ENCODE data around the gene FBXL19.

Gene FBXL19

DNA sequence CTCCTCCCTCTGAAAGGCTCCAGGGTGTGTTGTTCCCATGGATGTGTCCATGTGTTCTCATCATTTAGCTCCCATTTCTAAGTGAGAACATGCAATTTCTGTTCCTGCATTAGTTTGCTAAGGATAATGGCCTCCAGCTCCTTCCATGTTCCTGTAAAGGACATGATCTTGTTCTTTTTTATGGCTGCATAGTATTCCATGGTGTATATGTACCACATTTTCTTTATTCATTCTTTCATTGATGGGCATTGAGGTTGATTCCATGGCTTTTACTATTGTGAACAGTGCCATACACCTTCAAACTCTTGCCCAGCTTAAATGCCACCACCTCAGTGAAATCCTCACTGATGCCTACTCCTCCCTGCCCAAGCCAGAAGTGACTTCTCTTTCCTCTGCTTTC lies 21.0 kb downstream of the FBXL19 start:
- DNase-seq (ENCODE audit: low read depth) = no peak

DNA sequence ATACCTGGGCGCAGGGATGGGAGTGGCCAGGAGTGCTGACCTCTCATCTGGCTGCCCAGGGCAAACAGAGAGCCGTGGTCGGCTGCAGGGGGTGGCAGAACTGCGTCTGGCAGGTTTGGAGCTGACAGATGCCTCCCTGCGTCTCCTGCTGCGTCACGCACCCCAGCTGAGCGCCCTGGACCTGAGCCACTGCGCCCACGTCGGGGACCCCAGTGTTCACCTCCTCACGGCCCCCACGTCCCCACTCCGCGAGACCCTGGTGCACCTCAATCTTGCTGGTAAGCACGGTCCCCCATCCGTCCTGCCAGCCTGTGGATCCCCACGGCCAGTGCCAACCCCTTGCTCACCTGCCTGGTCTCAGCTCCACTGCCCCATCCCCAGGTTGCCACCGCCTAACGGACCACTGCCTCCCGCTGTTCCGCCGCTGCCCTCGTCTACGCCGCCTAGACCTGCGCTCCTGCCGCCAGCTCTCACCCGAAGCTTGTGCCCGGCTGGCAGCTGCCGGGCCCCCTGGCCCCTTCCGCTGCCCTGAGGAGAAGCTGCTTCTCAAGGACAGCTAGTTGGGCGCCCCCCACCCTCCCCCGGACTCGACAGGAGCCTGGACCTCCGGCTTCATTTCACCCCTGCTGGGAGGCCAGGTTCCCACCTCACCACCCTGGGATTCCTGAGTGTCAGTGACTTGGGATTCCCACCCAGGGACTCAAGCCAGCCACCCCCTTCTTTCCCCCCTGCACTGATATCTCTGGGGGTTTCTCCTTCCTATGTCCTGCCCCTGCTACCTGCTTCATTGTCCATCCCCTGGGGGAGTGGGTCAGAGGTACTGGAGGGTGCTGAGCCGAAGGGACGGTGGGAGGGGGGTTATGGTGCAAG lies 23.5 kb downstream of the FBXL19 start:
- no peak for DNase-seq (ENCODE audit: low read depth)

DNA sequence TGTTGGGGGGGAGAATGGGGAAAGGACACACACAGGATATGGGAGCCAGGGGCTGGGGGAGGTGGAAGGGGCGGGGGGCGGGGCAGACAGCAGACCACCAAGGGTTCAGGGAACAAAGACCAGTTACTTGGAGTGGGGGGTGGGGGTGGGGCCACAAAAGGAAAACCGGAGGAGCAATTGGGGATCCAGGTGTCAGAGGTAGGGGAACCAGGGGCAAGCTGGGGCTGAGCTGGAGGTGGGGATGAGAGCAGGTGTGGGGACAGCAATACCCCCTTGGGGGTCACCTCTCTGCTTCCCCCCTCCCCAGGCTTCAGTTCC lies 24.1 kb downstream of the FBXL19 start:
- no peak for DNase-seq (ENCODE audit: low read depth)

DNA sequence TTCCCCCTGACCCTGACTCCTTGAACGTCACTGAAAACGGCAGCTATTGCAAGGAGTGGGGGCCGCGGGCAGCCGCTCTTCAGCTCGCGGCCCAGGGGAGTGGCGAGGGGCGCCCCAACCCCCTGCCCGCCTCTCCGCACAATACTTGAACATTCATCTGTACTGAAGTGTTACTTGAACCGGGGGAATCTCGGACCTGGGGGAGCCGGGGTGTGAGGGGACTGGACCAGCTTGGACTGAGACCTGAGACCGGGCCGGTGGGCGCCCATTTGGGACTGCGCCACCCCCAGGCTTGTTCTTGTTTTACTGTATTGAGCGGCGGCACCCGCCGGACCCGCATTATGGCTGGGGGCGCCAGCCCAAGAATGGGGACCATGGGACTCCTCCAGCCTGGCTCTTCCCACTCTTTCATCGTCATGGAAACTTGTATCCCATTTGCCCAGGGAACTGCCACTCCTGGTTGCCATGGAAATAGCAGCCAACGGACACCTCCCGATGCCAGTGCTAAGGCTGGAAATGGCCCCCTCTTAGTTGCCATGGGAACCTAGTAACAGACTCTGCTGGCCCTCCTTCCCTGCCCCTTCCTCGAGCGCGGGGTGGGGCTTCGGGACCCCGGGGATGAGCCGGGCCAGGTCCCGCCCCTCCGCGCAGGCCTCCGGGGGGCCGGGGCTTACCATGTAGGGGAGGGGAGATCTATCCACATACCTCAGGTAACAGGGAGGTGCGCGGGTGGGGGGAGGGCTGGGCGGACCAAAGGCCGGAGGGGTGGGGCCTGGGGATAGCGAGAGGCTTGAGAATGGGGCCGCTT lies 24.7 kb downstream of the FBXL19 start:
- DNase-seq (ENCODE audit: low read depth) = no peak

DNA sequence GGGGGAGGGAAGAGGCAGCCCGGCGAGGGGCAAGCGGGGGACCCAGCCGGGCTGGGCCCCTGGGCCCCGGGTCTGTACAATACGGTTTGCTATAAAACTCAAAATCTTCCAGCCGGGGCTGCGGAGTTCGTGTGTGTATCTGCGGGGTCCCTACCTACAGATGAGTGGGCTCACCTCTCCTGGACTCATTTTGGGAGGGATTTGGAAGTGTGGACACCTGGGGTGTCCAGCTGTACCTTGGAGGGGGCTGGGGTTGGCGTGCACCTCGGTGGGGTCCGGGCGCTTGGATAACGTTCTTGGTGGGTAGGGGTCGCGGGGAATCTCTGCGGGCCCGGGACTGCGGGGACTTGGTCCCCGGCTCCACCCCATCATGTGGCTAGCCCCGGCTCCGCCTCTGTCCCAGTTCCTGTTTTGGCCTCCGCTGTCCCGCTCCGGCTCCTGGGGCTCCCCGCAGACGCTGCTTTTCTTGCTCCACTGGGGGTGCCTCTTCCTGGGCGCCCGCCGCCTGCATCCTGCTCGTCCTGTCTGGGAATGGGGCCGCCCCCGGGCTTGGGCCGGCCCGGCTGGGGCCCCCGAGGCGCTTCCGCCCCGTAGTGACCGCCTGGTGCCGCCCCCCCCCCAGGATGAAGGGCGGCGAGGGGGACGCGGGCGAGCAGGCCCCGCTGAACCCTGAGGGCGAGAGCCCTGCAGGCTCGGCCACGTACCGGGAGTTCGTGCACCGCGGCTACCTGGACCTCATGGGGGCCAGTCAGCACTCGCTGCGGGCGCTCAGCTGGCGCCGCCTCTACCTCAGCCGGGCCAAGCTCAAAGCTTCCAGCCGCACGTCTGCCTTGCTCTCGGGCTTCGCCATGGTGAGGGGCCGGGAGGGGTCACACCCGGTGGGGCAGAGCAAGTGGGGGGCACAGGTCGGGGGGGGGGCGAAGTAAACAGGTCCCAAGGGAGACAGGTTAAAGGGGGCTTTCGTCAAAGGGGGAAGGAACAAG lies 25.6 kb downstream of the FBXL19 start, which contains the start of gene ORAI3:
Gene ORAI3 (plus strand): TSS at position 402 of the 983 bp plus-strand sequence. CDS start 222 bp downstream, at position 624.
- DNase-seq (ENCODE audit: low read depth) = no peak

DNA sequence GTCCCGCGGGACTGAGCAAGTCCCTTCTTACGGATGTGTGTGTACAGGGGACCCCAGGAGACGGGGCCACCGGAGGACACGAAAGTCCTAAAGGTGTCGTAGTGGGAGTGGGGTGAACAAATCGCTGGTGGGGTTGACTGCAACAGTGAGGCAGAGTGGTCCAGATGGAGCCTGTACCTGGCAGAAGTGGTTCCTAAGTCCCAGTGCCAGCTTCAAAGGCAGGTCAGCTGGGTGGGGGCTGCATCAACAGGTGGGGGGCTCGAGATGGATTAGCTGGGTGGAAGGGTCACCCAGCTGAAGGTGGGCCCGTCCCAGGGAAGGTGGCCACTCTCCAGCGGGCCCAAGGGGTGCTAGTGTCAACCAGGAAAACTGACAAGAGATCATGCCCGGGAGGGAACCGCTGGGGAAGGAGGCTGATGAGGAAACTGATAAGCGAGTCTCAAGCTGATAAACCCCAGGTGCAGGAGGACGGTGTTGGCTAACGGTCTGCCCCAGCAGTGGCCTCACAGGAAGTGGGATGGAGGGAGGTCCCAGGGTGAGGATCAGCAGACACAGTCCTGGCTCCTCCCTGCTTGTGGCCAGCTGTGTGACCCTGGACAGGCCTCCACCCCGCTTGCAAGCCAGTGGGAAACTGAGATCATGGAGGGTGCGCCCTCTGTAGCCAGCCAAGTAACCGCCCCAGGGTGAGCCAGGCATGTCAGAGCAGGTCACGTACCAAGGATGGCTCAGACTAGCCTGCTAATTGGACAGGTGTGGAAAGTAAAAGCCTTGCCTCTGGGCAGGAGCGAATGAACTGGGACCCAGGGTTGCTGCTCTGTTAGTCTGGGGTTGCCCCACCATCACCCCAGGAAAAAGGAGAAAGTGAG lies 26.5 kb downstream of the FBXL19 start:
- DNase-seq (ENCODE audit: low read depth) = no peak

DNA sequence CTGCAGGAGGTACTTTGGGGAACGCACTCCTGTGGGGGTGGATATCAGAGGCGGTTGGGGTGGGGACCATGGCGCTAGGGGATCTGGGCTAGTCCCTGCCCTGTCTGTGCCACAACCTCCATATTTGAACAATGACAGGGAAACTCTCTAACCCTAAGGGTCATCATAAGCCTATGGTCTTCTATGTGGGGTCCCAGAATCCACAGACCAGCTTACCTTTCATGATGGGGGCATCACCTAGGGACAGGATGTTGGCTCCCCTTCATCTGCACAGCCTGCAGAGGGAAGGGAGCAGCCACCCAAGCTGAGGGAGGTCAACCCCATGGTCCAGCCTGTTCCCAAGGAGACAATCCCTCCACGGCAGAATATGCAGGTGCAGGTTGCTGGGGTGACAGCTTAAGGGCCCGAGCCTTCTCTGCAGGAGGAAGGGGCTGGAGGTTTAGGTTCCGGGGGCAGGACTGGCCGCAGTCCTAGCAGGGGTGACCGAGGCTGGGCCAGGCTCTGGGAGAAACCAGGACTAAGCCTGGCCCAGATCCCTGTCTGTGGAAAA lies 27.2 kb downstream of the FBXL19 start:
- no peak for DNase-seq (ENCODE audit: low read depth)

DNA sequence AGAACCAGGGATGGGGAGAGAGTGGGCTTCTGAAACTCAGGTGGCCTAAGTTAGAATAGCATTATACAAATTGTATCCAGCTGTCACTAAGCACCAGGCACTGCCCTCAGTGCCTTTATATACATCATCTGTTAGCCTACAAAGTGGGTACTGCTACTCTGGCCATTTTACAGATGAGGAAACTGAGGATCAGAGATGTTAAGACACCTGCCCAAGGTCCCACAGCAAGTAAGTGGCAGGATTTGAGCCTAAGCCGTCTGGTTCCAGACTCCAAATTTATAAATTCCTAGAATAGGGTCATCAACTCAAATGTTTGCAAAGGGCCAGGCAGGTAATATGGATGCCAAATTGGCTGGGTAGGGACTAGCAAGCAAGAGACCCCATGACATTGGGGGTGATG lies 27.8 kb downstream of the FBXL19 start:
- DNase-seq (ENCODE audit: low read depth) = no peak

DNA sequence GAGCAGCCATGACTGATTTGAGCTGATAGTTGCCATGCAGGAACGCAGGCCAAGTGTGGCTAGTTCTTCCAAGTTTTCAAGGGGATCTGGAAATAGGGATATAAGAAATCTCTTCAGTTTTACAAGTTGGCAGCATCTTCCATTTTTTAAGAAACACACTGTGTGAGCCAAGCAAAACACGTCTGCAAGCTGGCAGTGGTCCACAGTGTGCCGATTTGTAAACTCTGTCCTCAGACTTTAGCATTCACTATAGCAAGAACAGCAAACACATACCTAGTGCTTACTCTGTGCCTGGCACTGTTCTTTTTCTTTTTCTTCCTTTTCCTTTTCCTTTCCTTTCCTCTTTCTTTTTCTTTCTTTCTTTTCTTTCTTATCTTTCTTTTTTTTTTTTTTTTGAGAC lies 28.4 kb downstream of the FBXL19 start:
- no peak for DNase-seq (ENCODE audit: low read depth)

DNA sequence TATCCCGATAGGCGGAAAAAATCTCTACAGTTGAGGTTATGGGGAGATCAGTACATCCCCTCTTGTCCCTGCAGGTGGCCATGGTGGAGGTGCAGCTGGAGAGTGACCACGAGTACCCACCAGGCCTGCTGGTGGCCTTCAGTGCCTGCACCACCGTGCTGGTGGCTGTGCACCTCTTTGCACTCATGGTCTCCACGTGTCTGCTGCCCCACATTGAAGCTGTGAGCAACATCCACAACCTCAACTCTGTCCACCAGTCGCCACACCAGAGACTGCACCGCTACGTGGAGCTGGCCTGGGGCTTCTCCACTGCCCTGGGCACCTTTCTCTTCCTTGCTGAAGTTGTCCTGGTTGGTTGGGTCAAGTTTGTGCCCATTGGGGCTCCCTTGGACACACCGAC lies 29.7 kb downstream of the FBXL19 start:
- no peak for DNase-seq (ENCODE audit: low read depth)

DNA sequence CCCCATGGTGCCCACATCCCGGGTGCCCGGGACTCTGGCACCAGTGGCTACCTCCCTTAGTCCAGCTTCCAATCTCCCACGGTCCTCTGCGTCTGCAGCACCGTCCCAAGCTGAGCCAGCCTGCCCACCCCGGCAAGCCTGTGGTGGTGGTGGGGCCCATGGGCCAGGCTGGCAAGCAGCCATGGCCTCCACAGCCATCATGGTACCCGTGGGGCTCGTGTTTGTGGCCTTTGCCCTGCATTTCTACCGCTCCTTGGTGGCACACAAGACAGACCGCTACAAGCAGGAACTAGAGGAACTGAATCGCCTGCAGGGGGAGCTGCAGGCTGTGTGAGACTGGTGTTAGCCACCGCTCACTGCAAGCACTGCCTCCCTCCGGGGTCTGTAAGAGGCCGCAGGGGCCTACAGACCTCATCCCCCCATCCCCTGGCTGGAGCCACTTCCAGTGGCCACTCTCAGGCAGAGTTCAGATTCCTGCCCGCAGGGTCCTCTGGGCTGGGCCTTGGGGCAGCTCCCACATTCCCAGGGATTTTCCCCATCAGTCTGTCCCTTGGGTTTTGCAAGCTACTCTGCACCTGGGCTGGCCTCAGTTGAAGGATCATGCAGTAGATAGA lies 30.2 kb downstream of the FBXL19 start:
- peak; percentile 19 for DNase-seq (ENCODE audit: low read depth)

DNA sequence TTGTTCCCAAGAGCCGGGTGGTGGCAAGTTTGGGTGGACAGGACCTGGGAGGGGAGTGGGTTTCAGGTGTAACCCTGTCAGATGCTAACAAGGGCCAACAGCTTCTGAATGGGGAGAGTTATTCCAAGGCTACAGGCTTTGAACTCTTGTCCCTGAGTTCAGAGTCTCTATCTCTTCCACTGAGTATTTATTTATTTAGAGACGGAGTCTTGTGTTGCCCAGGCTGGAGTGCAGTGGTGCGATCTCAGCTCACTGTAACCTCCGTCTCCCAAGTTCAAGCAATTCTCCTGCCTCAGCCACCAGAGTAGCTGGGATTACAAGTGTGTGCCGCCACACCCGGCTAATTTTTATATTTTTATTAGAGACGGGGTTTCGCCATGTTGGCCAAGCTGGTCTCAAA lies 31.6 kb downstream of the FBXL19 start:
- no peak for DNase-seq (ENCODE audit: low read depth)

DNA sequence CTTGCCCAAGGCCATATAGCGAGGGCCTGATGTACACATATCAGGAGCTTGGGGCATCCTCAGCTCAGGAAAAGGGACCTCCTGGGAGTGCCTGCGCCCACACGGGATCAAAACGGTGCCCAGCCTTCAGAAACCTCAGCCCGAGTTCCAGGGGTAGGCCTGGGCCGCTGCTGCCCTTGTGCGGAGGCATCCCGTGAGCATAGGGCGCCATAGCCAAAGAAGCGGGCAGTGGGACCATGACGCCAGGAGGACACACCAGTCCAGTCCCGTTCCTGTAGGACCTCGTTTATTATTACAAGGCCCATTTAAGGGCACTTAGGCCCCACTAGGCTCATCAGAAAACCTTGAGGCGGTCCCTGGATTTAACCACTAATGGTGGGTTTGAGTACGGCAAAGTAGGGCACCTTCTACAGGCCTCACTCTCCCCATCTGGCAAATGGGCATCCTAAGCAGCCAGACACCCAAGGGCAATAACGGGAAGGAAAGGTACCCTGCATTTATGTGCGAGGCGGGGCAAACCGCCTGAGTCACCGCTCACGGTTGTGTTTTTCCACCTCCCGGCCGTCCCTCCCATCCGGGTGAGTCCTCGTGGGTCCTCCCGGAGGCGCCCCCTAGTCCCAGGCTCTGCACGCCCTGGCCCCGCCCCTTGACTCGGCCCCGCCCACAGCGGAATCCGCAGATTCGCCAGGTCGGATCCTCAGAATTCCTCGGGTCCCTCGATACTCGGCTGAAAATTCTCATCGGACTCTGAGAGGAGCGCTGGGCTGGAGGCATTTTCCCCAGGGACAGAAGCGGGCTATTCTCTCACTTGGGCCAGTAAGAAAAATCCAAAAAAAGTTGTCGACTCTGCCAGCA lies 33.5 kb downstream of the FBXL19 start:
- DNase-seq (ENCODE audit: low read depth) = peak; percentile 79

DNA sequence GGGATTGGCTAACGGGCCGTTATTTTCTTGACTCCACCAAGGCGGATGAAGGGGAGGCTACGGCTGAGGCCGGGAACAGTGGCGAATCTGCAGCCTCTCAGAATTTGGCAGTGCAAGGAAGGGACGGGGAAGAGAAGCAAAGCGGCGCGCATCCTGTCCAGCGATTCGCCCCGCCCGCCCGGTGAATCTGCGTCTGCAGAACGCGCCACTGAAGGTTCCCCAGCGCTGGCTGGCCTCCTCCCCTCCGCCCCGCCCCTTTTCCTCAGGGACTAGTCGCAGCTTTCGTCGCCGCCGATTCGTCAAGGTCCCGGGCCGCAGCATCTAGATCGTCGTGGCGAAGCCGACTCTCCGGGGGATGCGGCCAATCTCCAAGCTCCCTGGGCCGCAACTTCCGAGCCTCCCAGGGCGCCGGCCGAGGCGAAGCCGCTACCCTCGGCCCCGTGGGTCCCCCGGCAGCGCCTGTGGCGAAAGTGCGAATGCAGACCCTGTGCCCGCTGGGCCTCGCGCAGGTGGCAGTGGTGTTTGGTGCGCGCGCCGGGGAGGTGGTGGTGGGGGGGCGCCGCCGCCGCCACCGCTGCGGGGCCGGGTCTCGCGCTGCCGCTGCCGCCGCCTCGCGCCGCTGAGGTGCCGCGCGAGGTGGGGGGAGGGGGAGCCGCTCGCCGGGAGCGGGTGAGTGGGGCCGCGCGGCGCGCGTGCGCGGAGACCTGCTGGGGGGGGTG lies 34.2 kb downstream of the FBXL19 start, which contains the start of gene SETD1A:
Gene SETD1A (plus strand): TSS at position 299 of the 719 bp plus-strand sequence. CDS start 978 bp downstream, outside the sequence.
- DNase-seq (ENCODE audit: low read depth) = peak; percentile 95

DNA sequence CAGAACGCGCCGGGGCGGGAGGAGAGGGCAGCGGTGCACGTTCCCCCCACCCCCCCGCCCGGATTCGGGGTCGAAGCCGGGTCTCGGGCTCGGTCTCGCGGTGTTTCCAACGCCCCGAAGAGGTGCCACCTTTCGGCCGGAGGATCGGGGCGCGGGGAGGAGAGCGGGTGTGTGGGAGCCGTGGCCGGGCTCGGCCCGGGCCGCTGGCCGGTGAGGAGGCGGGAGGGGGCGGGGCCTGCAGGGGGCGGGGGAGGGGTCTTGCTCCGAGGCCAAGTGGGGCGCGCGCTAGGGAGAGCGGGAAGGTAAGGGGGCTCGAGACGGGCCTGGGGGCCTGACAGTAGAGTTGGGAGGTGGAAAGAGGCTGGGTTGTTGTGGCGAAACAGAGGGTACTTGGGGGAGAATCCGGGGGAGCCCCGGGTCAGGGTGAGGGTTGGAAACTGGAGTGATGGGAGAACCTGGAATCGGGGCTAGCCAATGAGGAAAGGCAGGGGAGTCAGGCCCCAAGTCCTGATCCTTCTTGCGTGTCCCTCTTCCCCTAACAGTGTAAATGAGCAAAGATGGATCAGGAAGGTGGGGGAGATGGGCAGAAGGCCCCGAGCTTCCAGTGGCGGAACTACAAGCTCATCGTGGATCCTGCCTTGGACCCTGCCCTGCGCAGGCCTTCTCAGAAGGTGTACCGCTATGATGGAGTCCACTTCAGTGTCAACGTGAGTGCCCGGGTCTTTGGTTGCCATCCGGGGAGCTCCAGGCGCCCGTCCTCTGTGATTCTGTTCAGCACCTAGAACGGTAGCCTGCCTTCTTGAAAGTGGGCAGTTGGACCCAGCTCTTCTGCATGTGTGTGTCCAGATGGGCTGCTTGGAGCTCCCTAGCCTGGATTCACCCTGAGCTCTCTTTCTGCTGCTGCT lies 35.1 kb downstream of the FBXL19 start:
- DNase-seq (ENCODE audit: low read depth) = no peak

DNA sequence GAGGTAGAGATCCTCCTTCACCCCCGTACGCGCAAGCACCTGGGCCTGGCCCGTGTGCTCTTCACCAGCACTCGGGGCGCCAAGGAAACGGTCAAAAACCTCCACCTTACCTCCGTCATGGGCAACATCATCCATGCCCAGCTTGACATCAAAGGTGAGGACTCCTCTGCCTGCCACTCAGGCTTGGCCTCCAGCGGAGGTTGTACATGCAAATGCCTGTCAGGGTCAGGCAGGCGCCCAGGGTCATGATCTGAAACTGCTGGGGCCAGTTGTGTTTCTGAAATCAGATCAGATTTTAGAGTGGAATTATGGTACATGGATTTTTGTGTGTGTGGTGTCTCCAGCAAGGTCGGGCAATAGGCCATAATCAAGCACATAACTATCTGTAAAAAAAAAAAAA lies 38.0 kb downstream of the FBXL19 start:
- no peak for DNase-seq (ENCODE audit: low read depth)

DNA sequence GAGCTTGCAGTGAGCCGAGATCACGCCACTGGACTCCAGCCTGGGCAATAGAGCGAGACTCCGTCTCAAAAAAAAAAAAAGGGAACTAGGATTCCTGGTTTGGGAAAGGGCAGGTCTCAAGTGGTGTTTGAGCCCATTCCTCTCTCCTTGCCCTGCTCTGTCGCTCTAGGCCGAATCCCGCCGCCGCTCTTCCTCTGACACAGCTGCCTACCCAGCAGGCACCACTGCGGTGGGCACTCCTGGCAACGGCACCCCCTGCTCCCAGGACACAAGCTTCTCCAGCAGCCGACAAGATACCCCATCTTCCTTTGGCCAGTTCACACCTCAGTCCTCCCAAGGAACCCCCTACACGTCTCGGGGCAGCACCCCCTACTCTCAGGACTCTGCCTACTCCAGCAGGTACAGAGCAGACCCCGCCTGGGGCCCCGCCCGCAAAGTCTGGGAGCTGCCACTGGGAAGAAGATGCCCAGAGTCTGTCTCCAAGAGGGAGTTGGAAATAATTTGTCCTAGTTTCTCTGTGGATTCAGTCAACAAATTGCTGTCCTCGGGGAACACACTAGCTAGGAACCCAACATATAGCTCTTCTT lies 40.6 kb downstream of the FBXL19 start:
- no peak for DNase-seq (ENCODE audit: low read depth)

All from stimulated activated CD8-positive, alpha-beta memory T cell treated with anti-CD3 and anti-CD28 coated beads, Interleukin-15, amount 100 ng/mL, for 1 hour (primary cell).